Activated CD4-positive, alpha-beta T cell treated with anti-CD3 and anti-CD28 coated beads for 24 hours (primary cell): ENCODE results near the gene TSPYL4.

Source experiments
- DNase-seq, 2 donors: peaks; one replicate each; pipeline ENCODE4 v3.0.0-alpha.2; 2020; ENCODE audit warnings: low read depth in 2 of 2

The TSPYL4 gene

GRCh38 chr6:116229287-116229913, 24.5 kb downstream of the TSPYL4 start:
- no peak for DNase-seq

GRCh38 chr6:116223355-116223754, 30.5 kb downstream of the TSPYL4 start:
- DNase-seq, result no peak

GRCh38 chr6:116221911-116222310, 32.0 kb downstream of the TSPYL4 start:
- no peak for DNase-seq

DNA sequence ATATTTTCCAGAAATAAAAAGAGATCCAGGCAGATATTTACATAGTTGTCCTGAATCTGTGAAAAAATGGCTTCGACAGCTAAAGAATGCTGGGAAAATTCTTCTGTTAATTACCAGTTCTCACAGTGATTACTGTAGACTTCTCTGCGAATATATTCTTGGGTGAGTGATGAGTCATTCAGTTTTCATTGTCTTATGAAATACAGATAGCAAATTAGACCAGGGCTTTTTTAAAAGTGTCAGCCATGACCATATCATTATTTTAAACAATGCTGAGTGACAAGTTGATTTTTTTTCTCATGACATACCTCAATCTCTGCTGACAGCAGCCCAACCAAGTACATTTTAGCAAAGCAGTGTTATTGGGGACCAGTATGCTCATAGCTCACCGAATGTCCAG, 32.8 kb downstream of the TSPYL4 start:
- no peak for DNase-seq

DNA sequence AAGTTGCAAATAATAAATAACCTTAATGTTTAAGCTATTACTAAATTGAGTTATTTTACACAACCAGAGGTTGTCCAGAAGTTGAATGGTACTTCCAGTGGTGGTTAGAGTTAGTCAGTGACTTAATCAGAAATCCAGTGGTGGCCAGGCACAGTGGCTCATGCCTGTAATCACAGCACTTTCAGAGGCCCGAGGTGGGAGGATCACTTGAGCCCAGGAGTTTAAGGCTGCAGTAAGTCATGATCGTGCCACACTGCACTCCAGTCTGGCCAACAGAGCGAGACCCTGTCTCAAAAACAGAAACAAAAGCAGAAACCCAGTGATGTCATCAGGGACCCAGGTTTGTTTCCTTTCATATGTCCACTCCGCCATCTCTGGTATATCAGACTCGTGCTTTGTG, 35.0 kb downstream of the TSPYL4 start:
- no peak for DNase-seq

- no peak for DNase-seq
Observed at GRCh38 chr6:116218172-116218633, 35.7 kb downstream of the TSPYL4 start.

DNA sequence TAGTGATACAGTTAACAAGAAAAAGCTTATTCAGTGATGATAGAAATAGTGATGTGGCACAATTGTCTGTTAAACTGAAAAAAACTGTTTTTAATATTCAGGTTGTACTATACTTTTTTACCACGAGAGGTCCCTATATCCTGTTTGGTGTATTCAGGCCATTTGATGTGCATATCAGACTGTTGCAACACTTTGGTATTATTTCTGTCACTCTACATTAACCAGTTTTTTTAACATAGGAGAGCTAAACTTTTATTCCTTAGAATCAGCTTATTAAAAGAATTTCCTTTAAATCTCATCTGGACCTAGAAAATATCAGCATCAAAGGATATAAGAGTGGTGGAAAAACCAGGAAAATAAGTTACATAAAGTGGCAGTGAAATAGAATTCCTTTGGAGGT, 36.8 kb downstream of the TSPYL4 start:
- no peak for DNase-seq

DNA sequence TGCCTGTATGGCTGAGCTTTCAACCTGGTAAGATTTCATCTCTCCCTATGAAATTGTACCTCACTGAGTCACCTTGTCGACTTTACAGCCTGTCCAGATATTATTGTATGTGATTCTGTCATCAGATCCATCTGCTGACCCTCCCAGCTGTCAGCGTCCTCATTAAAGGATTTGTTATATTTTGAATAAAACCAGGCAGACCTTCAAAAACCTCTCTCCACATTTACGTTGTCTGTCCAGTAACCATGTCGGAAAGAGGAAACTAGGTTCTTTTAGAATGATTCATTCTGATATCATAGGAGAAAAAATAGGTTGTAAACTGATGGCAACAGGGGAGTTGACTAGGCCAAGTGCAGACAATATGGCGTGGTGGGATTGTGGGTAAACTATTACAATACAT, 38.5 kb downstream of the TSPYL4 start:
- DNase-seq, result no peak

- no peak for DNase-seq
Observed at GRCh38 chr6:116214681-116215080, 39.2 kb downstream of the TSPYL4 start.

DNA sequence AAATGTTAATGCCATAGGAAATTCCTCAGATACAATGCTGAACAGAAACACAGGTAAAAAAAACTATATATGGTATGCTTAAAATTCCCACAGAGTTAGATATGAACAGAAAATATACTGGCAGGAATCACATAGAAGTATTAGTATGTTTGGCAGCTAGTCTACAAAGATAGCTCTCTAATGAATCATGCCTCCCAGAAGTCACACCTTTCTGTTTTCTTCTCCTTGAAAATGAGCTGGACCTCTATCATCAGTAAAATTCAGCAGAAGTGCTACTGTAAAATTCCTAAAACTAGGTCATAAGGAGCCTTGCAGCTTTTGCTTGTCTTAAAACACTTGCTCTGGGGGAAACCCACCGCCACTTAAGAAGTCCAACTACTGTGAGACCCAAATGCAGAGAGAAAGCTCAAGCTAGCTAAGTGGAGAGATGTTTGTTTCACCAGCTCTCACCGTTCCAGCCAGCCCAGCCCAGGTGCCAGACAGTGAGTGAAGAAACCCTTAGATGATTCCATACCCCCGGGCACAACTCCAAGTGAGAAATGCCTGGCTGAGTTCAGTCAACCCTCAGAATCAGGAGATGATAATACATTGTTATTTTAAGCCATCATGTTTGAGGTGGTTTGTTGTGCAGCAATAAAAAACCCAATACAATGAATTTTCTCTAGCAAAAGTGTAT, 43.0 kb downstream of the TSPYL4 start:
- no peak for DNase-seq

GRCh38 chr6:116210316-116210715, 43.6 kb downstream of the TSPYL4 start:
- DNase-seq, result no peak

DNA sequence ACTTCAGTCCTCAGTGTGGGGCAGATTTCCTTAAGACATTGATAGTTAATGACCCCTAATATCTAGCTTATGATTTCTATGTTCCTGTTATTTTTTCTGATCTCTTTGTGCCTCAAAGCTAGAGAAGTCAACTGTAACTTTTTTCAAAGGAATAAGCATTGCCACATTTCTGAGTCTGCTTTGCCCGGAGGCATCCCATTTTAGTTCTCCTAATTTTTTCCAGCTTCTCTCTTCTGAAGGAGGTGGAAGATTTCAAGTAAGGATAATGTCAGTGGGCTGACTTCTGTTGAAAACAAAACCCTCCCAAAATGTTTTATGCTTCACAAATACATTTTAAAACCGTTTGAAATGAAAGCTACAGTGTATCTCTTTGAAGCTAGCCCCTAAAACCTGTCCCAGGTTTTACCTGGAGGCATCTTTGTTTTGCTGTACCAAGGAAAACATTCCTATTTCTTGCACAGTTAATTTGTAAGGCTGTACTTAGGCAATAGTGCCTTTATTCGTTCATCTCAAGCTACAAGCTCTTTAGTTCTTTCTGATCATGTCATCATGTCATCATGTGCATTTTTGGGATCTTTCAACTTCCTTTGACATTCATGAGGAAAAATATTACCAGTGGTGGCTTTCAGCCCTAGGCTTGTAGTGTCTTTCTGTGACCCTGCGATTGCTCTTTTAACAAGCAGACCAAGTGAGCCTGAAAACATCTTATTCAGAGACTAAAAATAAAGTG, 45.7 kb downstream of the TSPYL4 start:
- no peak for DNase-seq

DNA sequence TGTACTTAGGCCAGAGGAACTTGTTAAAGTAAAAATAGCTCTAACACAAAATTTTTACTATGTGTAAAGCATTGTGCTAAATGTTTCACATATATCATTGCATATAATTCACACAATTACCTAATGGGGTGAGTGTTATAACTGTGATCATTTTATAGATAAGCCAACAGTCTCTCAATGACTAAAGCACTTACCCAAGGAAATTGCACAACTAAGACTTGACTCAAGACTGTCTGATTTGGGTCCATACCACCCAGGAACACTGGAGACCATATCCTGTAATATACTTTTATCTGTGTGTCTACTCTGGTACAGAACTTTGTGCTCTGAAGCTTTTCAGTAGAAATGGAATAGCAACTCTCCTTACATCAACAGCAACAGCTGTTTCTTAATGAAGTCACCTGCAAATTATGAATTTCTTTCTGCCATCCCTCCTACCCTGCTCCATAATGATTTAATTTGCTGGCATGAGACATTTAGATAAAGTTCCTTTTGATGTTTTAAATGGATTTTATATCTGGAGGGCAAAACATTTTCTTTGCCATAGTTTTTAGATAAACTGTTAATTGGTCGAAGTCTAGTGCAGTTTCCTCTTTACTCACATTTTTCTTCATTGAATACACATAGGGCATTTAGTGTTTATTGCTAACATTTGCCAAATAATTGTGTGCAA, 47.5 kb downstream of the TSPYL4 start:
- no peak for DNase-seq

DNA sequence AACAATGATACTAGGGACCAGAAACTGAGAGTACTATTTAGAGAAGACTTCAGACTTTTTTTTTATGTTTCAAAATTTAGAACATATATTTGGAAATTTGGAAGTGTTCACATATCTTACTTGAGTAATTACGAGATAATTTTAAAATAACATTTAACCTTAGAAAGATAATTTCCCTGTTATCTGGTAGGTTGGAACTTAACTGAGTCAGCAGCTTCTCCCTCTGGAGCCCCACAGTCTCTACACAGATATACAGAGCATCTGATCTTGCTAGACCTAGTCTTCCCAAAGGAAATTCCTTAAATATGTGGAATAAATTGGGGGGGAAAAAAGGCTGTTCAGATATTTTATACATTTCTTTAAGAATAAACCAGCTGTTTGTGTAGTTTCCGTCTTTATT, 48.6 kb downstream of the TSPYL4 start:
- DNase-seq, result no peak

DNA sequence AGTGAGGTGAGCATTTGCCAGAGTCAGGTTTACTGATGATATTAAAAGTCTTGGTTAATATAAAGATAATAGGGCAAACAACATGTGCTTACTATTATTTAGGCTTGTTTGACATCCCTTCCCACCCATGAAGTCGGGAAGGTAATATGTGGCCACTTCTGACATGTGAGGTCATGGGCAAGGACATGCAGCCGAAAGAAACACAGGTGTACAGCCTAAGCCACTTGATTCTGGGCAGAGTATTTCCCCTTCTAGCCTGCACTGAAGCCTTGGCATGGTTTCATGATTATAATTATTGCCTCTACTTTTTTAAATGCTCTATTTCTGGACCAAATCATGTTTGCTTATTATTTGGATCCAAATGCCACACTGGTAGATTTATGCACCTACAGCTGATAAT, 52.3 kb downstream of the TSPYL4 start:
- no peak for DNase-seq

- no peak for DNase-seq
Observed at GRCh38 chr6:116200619-116201249, 53.1 kb downstream of the TSPYL4 start.
